HG02798 (cell line): ENCODE results near the gene CHI3L2.

Experiments
- ATAC-seq: cut with Tn5 transposase; IDR thresholded peaks from one replicate; pipeline ENCODE4 v1.9.1; 2021; ENCODE audit warnings: mild to moderate bottlenecking; ENCODE audit not compliant: unreplicated experiment, poor library complexity

CHI3L2 gene

GRCh38 chr1:111218701-111219556, 8.6 kb upstream of the CHI3L2 start:
- ATAC-seq = no peak

DNA sequence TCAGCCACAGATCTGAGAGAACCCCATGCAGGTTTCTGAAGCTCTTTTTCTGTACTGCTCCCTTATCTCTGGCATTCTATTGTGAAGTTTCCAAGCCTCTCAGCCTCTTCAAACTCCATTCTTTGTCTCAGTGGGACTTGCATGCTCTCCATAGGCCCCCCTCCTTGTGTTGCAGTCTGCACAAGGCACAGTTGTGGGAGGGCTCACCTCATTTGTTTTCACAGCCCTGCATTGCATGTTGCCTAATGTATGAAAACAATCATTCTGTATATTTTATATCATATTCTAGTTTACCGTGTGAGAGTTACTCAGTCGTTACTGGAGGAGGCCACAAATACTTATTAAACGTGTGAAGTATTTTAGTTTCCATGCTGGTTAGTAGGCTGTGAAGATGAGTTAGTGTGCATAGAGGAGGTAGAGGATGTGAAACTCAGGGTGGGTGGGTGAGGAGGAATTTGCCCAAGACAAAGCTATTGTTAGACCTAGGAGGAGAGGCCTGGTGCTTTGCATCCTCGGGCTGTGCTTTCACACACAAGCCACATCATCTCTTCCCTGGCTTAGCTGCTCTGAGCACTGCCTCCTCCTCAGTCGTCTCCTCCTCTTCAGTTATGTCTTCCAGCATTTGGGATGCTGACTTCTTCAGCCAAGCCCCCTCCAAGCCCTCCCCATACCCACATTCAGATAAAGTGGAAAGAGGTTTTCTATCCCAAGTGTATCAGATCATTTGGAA, 7.8 kb upstream of the CHI3L2 start:
- peak; percentile 40 for ATAC-seq

DNA sequence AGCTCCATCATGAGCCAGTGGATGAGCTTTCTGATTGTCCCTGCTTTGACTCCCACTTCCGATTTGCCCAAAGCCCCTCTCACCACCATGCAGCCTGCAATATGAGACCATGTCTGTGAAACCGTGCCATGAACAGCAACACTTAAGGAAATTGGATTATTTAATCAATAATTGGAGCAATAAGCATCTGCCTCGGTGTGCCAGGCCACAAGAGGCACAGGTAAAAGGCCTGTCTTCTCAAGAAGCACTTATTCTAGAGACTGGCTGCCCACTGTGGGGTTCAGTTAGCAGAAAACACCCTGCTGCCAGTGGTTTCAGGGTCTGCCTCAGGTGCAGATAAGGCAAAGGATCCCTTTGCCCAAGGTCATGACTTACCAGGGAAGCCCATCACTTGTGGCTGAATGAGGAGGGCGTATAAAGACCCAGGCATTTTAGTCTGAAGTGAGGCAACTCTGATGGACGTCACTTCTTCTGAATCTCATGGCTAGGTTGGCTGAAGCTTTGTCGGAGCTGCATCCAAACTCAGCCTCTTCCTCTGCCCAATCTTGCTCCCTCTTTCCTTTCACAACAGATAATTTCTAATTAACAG, 7.1 kb upstream of the CHI3L2 start:
- no peak for ATAC-seq

- no peak for ATAC-seq
These were observed 6.3 kb upstream of the CHI3L2 start for GRCh38 chr1:111221276-111221632.

GRCh38 chr1:111221633-111222291, 5.8 kb upstream of the CHI3L2 start:
- ATAC-seq = peak; percentile 63

DNA sequence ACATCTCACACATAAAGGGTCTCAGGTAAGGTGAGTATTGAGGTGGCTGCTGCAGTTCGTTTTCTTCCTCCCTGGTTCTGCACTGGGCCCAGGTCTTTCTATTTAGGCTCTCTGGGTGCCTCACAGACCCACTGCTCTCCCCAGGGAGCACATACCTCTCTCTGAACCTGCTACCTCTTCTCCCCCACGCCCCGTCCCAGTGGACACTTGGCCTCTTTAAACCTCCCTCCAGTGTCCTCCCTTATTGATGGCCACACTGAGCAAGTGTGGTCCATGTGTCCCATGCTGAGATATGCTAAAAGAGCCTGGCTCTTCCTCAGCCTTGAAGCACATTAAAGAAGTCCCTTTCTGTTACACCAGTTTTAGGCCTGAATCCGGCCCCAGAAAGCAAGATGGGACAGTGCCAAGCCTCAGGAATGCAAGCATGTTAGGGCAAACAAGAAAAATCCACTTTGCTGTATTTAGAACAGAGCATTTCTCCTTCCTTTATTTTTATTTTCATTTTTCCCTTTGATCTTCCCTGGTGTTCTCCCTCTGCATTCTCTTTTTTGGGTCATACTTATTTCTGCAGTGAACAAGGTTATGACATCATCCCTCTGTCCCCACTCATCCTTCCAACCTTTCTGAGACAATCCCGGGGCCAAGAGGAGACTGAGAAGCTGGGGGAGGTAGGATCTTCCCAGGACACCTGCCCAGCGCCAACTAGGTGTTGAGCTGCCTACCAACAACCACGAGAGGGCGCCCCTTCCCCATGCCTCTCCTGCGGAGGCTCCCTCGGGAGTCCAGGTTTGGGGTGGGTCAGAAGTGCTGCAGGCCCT, 5.0 kb upstream of the CHI3L2 start:
- ATAC-seq = peak; percentile 31

GRCh38 chr1:111223126-111223685, 4.3 kb upstream of the CHI3L2 start:
- ATAC-seq = no peak

GRCh38 chr1:111225091-111225490, 2.4 kb upstream of the CHI3L2 start:
- no peak for ATAC-seq

- no peak for ATAC-seq
These were observed 1.7 kb upstream of the CHI3L2 start for GRCh38 chr1:111225717-111226400.

- ATAC-seq = no peak
These were observed 586 bp downstream of the CHI3L2 start for GRCh38 chr1:111227851-111228747.

GRCh38 chr1:111228748-111229126, 1.2 kb downstream of the CHI3L2 start:
- ATAC-seq = no peak

DNA sequence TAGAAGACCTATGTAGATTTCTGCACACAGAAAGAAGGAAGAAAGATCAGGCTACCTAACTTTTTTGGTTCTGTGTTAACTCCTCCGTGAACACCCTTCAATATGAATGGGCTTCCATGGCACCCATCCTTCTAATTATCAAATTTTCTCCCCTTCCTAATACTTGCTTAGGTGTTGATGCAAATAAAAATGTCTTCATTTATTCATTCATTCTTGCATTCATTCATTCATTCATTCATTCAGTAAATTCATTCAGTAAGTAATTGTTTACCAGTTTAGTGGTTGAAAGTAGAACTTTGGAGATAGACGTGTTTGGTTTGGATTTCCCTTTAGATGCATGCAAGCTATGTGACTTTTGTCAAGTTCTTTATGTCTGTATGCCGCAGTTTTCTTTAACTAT, 4.6 kb downstream of the CHI3L2 start:
- no peak for ATAC-seq

- no peak for ATAC-seq
These were observed 6.7 kb downstream of the CHI3L2 start for GRCh38 chr1:111234258-111234657.

DNA sequence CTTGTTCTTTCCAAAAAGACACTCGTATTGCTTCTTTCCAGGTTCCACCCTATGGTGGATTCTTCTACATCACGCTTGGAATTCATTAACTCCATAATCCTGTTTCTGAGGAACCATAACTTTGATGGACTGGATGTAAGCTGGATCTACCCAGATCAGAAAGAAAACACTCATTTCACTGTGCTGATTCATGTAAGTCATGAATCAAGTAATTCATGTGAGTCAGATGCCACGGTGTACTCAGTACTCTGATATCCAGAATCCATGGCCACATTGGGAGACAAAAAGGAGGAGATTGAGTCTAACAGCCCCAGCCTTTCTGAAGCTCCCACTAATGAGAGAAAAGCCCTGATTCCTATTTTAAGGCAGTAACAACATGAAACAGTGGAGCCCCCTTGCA, 7.4 kb downstream of the CHI3L2 start:
- ATAC-seq = no peak

DNA sequence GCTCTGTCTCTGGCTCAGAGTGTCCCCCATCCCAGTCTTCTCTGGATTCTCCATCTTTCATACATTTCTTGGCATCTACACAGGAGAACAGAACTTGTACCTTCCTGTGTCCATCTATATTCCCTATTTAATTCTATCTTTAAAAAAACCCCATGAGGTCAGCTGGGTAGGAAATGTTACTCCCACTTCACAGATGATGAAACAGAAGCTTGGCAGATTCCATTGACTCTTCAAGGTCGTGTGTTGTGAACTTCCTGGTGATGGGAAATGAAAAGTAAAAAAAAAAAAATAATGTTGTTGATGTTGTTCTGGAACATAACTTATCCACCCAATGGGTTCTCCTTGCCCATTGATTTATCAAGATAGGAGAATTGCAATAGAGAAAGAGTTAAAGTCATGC, 8.9 kb downstream of the CHI3L2 start:
- ATAC-seq = no peak

DNA sequence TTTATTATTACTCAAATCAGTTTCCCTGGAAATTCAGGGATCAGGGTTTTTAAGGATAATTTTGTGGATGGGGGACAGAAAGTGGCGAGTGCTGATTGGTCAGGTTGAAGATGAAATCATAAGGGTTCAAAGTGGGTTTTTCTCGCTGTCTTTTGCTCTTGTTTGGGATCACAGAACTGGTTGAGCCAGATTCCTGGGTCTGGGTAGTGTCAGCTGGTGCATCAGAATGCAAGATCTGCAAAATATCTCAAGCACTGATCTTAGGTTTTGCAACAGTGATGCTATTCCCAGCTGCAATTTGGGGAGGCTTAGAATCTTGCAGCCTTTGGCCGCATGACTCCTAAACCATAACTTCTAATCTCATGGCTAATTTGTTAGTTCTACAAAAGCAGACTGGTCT, 9.3 kb downstream of the CHI3L2 start:
- ATAC-seq = no peak

GRCh38 chr1:111238056-111238795, 10.7 kb downstream of the CHI3L2 start:
- no peak for ATAC-seq

DNA sequence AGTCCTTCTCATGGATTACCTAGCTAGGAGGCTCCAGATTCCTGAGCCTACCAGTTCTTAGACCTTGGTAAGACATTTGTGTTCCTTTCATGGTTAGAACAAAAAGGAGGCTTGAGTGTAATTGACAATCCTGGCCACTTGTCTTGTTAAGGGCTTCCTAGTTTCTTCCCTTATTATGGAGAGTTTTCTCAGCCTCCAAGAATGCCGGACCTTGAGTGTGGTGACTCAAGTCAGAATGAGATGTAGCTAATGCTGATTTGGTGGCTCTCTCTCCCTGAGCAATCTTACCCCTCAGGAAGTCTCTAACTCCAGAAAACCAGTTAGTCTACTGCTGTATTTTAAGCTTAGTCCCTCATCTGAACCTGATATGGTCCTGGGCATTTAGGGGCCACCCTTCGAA, 14.3 kb downstream of the CHI3L2 start:
- no peak for ATAC-seq
